Medulla oblongata (tissue), 1 donor: ENCODE measurements around the gene ARHGAP25.
A peak's percentile ranks its signal among the peaks of the same experiment; 100 is the strongest.
"Not testable (repeated sequence)": the region's sequence is repeated elsewhere in the genome, so short reads cannot be mapped to it uniquely, and the experiment has no call there.

Source experiments
- DNase-seq: peaks from one replicate; pipeline ENCODE4 v3.0.0-alpha.2; 2015; ENCODE audit errors: extremely low spot score

The ARHGAP25 gene

GRCh38 chr2:68796295-68796905, 61.8 kb downstream of the ARHGAP25 start:
- no peak for DNase-seq

- no peak for DNase-seq
Observed at GRCh38 chr2:68798569-68798968, 64.0 kb downstream of the ARHGAP25 start.

GRCh38 chr2:68799140-68800026, 64.8 kb downstream of the ARHGAP25 start:
- no peak for DNase-seq

GRCh38 chr2:68800027-68800401, 65.4 kb downstream of the ARHGAP25 start:
- DNase-seq, result no peak

- DNase-seq, result no peak
Observed at GRCh38 chr2:68800517-68800916, 65.9 kb downstream of the ARHGAP25 start.

GRCh38 chr2:68802161-68802560, 67.5 kb downstream of the ARHGAP25 start:
- not testable (repeated sequence) for DNase-seq

GRCh38 chr2:68805025-68805424, 70.4 kb downstream of the ARHGAP25 start:
- no peak for DNase-seq

- no peak for DNase-seq
Observed at GRCh38 chr2:68806511-68807109, 72.0 kb downstream of the ARHGAP25 start.

GRCh38 chr2:68807821-68808266, 73.2 kb downstream of the ARHGAP25 start:
- DNase-seq, result peak; percentile 20

- DNase-seq, result no peak
Observed at GRCh38 chr2:68809324-68810240, 75.0 kb downstream of the ARHGAP25 start.

- no peak for DNase-seq
Observed at GRCh38 chr2:68811364-68811763, 76.8 kb downstream of the ARHGAP25 start.

- peak; percentile 21 for DNase-seq
Observed at GRCh38 chr2:68812251-68812650, 77.6 kb downstream of the ARHGAP25 start.

GRCh38 chr2:68813596-68813995, 79.0 kb downstream of the ARHGAP25 start:
- DNase-seq, result no peak

- no peak for DNase-seq
Observed at GRCh38 chr2:68817306-68817705, 82.7 kb downstream of the ARHGAP25 start.

- DNase-seq, result no peak
Observed at GRCh38 chr2:68819556-68819955, 84.9 kb downstream of the ARHGAP25 start.

- no peak for DNase-seq
Observed at GRCh38 chr2:68822207-68822872, 87.7 kb downstream of the ARHGAP25 start.

GRCh38 chr2:68824831-68825230, 90.2 kb downstream of the ARHGAP25 start:
- no peak for DNase-seq

GRCh38 chr2:68825866-68826265, 91.3 kb downstream of the ARHGAP25 start:
- DNase-seq, result no peak

GRCh38 chr2:68827666-68828065, 93.1 kb downstream of the ARHGAP25 start:
- DNase-seq, result no peak

- DNase-seq, result peak; percentile 96
Observed at GRCh38 chr2:68828887-68829708, 94.5 kb downstream of the ARHGAP25 start.
